Myocyte (in vitro differentiated cells): ENCODE results near the gene UBAC1. TPM values are rescaled to one million over a fixed set of nuclear protein-coding genes. Genes with fewer than 3 reads are reported as not detected.

Source experiments
- DNase-seq: peaks from one replicate; pipeline ENCODE4 v3.0.0-alpha.2; 2012; ENCODE audit warnings: low read depth
- total RNA-seq: library from RNA; depleted of rRNA; stranded (reverse); fragments of >200 nt; gene quantifications from 2 replicates; pipeline ENCODE4 v1.2.3, GENCODE V29; 2014

UBAC1 gene
- total RNA-seq, 1 donor from 2014 or later, result 68.6 TPM

- DNase-seq, result no peak
Observed at GRCh38 chr9:135994501-135995192, 33.5 kb upstream of the UBAC1 start.

- DNase-seq, result no peak
Observed at GRCh38 chr9:135993765-135994500, 32.8 kb upstream of the UBAC1 start.

GRCh38 chr9:135993409-135993742, 32.2 kb upstream of the UBAC1 start:
- DNase-seq, result no peak

- peak; percentile 93 for DNase-seq
Observed at GRCh38 chr9:135992486-135993408, 31.6 kb upstream of the UBAC1 start.

GRCh38 chr9:135991771-135992170, 30.6 kb upstream of the UBAC1 start:
- no peak for DNase-seq

- peak; percentile 30 for DNase-seq
Observed at GRCh38 chr9:135990468-135991429, 29.6 kb upstream of the UBAC1 start.

- DNase-seq, result no peak
Observed at GRCh38 chr9:135989722-135990467, 28.7 kb upstream of the UBAC1 start.

- no peak for DNase-seq
Observed at GRCh38 chr9:135989157-135989556, 28.0 kb upstream of the UBAC1 start.

- no peak for DNase-seq
Observed at GRCh38 chr9:135988493-135988892, 27.3 kb upstream of the UBAC1 start.

- no peak for DNase-seq
Observed at GRCh38 chr9:135987838-135988404, 26.7 kb upstream of the UBAC1 start.

GRCh38 chr9:135986605-135987004, 25.4 kb upstream of the UBAC1 start:
- no peak for DNase-seq

- no peak for DNase-seq
Observed at GRCh38 chr9:135985889-135986288, 24.7 kb upstream of the UBAC1 start.

GRCh38 chr9:135985459-135985774, 24.2 kb upstream of the UBAC1 start:
- no peak for DNase-seq

GRCh38 chr9:135984072-135984710, 23.0 kb upstream of the UBAC1 start:
- DNase-seq, result no peak

- DNase-seq, result no peak
Observed at GRCh38 chr9:135983208-135984071, 22.3 kb upstream of the UBAC1 start.

- no peak for DNase-seq
Observed at GRCh38 chr9:135982499-135983207, 21.5 kb upstream of the UBAC1 start.

- no peak for DNase-seq
Observed at GRCh38 chr9:135980926-135981630, 19.9 kb upstream of the UBAC1 start.
